Stimulated activated naive CD8-positive, alpha-beta T cell treated with anti-CD3 and anti-CD28 coated beads, Interleukin-15, Interleukin-2, amounts not matched to agents 100 U/mL and 50 U/mL, for 24 hours (primary cell): ENCODE results near the gene TNFRSF14.

Source experiments
- ATAC-seq: fragments of 150-1000 bp; cut with Tn5 transposase; one replicate; pipeline ENCODE4 v1.10.0; 2021
- DNase-seq: peaks from one replicate; pipeline ENCODE4 v3.0.0; 2021

TNFRSF14 gene

DNA sequence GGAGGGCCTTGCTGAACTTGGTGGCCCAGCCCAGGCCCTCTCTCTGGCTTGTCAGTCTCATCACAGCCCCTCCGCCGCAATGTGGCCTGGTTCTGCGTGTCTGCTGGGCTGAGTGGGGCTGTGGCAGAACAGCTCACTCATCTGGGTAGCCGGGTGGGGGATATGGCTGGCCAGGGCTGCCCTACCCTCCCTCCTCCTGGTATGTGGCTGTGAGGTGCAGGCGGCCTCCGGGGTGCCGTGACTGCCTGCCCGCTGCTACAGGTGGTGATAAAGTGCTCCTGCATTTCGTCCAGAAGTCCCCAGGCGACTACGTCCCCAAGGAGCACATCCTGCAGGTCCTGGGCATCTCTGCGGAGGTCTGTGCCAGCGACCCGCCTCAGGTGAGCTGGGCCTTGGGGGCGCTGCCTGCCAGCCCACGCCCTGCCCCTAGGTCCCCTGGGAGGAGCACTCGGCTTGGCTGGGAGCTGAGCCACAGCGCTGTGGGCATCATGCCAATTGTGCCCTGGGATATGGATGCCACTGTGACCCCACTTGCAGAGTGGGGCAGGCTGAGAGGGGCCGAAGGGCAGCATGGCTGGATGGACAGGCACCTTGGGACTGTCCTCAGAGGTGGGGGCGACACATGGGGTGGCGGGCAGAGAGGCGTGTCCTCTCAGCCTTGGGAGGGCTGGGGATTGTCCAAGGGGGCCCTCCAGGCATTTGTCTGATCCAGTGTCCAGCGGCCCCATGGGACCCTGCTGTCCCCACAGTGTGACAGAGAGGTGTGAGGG, 32.7 kb downstream of the TNFRSF14 start:
- ATAC-seq, result no peak

DNA sequence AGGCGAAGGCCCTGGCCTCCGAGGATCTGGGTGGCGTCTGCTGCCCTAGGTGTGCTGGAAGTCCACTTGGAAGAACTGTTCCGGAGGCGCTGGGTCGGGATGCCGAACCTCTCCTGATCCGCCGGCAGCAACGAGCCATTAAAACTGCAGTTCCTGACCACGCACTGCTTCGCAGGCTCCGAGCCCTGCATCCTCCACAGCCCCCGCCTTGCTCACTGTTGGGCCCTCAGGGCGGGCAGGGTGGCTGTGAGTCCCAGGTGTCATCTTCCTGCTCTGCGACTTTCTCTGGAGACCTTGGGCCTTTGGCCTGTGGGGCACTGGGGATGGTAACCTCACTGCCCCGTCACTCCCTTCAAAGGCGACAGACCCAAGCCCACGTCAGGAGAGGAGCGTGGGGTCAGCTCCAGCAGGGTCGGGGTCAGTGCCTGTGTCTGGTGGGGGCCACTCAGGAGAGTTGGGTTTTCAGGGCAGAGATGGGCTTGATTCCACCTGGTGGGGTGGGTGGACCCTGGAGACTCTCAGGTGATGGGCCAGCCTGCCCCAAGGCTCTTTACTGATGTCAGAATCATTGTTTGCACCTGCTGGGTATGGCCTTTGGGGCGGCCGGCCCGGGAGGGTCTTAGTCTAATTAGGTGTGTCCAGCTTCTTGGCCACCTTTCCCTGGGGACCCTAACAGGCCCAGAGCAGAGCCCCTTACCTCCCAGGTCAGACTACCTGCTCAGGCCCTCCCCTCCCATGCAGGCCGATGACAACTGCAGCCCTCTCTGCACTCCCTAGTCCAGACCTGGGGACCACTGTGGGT, 33.5 kb downstream of the TNFRSF14 start:
- DNase-seq (no peak), ATAC-seq (no peak)

More for the DNA sequence above, 32.7 kb downstream of the TNFRSF14 start:
- no peak for DNase-seq

DNA sequence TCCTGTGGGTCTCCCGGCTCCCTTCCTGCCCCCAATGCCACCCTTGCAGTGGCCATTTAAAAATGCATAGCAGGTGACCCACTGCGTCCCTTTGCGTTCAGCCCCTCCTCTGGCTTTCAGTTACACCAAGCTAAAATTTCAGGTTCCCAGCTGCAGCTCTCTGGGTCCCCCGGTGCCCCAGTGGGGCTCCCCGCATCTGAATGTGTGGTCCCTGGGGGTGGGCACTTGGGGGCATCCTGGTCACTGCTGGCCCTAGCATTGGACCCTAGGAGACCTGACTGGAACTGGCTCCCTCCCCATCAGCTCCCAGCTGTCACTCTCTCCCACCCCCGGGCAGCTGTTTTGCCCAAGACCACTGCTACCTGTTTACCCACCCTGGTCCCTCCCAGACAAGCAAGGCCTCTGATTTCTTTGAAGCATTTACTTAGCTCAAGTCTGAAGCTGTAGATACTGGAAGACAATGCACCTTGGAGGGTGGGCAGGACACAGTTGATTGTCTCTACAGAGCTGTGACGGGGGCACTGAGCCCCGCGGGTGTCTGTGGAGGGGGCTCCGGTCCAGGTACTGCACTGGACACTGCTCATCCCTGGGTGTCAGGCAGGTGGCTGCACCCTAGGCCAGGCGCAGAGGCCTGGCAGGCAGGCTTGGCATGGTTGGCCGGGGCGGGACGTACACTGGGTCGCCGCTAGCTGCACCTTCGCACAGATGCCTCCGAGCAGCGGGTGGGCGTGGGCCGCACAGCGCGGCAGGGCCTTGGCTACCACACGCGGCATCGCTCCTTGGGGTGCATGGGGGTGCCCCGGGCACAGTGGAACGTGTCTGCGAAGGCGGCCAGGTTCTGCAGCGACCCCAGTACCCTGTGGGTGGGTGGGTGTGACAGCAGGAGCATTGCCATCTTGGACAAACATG, 34.3 kb downstream of the TNFRSF14 start:
- no peak for DNase-seq
- ATAC-seq, result no peak

DNA sequence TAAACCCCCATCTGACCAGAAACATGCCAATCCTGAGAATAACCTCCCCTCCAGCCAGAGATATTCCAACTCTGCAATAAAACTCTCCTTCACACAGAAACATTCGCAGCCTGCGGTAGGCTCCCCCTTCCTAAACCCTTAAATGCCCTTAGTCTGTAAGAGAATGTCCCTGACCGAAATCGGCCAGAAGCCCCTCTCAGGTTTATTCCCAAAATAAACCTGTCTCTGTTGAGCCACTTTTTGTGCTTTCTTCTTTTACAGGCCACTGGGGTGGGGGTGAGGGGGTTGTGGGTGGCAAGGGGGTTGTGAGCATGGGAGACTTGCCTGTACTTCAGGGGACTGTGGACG, 35.0 kb downstream of the TNFRSF14 start:
- DNase-seq (no peak), ATAC-seq (no peak)

DNA sequence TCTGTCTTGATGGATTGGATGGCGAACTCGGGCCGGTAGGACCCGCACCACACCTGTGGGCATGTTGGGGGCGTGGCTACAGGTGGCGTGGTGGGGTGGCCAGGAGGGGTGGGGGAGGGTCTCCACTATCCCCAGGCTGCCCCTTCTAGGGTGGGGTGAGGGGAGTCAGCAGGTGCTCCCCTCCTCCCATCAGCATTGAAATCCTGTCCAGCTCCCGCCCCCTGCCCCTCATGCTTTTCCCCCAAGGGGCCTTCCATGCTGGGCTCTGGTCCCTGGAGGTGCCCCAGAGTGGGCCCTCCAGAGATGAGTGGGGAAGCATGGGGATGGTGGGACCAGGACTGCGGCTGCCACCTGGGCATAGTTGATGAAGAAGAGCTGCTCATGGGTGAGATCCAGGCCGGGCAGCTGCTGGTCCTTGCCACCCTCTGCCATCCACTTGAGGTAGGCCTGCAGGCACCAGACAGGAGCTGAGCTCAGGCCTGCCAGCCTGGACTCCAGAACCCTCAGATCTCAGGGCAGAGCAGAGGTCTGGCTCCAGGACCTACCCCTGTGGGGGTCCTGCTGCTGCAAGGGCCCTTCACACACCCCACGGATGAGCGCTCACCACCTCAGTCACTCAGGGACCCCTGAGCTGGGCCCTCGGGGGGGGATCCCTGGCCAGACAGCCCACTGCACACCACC, 35.5 kb downstream of the TNFRSF14 start:
- ATAC-seq (no peak), DNase-seq (no peak)

DNA sequence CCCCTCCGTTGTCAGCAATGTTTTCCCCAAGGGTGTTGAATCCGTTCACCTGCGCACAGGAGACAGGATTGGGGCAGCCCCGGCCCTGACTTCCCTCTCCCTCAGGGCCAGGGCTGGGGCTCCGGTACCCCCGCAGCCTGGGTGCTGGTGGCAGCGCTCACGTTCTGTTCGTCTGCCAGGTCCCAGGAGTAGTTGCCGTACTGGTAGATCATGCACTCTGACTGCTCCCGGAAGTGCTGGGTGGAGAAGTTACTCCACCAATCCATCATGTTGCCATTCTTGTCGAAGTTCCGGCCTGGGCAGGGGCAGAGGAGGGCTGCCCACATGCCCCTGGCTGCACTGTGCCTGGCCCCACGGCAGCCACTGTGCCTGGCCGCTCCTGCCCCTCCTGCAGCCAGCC, 36.5 kb downstream of the TNFRSF14 start:
- no peak for ATAC-seq
- DNase-seq, result no peak

DNA sequence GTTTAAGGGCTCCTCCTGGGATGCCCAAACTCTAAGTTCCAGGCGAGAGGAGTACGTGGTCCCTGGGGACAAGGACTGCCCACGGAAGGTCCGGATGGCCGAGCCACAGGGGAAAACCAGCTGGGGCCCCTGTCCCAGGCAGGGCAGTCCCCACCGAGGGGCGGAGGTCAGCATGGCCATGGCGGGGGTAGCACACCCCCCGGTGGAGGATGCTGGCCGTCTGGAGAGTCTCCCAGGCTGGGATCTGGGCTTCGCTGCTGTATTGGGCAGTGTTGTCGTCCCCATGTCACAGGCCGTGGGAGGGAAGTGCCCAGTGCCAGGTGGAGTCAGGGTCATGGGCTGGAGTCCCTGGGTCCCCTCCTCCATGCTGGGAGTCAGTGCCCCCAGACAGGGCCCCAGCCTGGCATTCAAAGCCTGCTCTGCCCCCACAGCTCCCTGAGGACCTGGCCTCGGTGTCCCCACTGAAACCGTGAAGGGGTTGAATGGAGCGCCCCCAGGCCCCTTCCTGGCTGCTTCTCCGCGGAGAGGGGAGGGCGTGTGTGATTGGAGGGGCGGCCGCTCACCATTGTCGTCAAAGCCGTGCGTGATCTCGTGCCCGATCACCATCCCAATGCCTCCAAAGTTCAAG, 37.2 kb downstream of the TNFRSF14 start:
- DNase-seq (no peak), ATAC-seq (no peak)

DNA sequence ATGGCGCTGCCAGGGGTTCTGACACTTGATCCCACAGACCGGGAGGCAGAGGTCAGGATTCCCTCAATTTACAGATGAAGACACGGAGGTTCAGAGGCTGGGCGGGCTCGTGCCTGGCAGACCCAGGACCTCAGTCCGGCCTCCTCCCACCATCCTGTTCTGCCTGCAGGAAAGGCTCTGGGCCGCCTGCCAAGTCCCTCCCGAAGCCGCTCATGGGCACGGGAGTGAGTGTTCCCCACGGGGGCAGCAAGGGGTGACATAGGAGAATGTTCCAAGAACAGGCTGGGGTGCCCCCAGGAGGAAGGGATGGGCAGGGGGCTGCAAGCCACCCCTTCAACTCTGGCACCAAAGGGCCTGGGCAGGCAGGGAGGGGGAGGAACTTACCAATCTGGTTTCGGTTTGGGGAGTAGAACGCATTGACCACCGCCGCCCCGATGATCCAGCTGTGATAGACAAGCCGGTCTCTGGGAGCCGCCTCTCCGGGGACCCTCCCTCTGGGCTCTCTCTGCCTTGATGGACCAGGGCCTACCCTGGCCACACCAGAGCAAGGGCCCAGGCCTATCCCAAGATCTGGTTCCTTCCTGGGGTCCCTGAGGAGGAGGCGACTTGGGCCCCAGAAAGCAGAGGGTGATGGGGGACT, 38.0 kb downstream of the TNFRSF14 start:
- DNase-seq (no peak), ATAC-seq (no peak)

DNA sequence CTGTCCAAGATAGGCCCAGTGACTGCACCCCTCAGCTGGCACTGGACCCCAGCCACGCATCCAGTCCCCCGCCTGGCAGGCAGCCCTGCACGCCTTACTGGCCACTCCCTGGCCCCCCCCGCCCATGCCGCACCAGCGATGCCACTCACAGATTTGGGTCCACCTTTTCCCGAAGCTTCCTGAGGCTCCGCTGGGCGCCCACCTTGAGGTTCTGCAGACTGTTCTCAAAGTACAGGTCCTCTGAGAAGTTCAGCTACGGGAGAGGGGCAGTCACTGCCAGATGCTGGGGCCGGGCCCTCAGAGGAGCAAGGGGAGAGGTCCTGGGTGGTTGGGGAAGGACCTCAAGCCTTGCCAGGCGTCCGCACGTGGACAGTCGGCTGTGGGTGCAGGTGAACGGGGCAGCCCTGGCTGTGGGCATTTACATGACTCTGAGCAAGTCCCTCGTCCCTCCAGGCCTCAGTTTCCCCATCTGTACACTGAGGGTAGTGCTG, 38.5 kb downstream of the TNFRSF14 start:
- DNase-seq (no peak), ATAC-seq (no peak)

DNA sequence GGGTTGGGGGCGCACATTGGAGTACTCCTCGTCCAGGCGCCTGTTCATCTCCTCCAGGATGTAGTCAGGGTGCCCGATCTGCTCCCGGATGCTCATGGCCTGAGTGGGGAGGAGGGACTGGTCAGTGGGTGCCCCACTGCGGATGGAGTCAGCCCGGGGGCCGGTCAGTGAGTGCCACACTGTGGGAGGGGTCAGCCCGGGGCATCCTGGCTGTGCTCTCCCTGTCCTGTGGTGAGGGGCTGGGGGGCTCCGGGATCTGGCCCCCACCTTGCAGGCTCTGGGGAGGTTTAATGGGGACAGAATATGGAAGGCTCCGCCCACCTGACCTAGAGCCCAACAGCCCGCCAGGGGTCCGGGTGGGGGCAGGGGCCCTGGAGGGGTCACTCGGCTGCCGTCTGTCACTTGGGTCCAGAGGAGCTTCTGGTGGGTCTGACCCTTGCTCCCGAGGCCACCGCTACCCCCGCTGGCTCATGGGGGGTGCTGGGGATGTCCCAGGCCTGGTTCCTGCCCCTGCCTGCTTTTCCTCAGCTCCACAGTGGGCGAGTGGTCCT, 39.2 kb downstream of the TNFRSF14 start:
- ATAC-seq (no peak), DNase-seq (no peak)

DNA sequence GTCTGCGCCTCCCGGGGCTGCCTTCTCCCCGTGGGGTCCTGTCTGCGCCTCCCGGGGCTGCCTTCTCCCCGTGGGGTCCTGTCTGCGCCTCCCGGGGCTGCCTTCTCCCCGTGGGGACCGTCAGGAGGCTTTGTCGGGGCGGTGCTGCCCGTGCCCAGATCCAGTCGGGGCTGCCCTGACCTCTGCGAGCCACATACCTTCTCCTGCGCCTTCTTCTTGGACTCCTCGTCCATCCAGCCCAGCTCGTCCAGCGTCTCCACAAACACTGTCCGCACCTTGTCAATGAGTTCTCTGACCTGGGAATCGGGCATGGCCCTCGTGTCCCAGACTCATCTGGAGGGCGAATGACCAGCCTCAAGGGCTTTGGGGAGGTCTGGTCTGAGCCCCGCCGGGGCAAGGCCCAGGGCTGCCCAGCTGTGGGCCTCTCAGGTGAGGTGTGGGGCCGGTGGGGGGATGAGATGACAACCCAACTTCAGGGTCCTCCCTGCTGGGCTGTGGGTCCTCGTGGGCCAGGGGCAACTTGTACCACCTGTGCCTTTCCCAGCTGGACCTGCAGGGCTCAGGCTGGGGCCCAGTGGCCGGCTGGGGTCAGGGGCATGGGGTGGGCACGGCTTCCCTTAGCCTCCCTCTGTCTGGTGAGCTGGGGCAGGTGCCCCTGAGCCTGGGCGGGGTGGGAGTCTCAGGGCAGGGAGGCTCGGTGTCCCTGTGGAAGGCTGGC, 39.8 kb downstream of the TNFRSF14 start:
- DNase-seq, result no peak
- no peak for ATAC-seq

DNA sequence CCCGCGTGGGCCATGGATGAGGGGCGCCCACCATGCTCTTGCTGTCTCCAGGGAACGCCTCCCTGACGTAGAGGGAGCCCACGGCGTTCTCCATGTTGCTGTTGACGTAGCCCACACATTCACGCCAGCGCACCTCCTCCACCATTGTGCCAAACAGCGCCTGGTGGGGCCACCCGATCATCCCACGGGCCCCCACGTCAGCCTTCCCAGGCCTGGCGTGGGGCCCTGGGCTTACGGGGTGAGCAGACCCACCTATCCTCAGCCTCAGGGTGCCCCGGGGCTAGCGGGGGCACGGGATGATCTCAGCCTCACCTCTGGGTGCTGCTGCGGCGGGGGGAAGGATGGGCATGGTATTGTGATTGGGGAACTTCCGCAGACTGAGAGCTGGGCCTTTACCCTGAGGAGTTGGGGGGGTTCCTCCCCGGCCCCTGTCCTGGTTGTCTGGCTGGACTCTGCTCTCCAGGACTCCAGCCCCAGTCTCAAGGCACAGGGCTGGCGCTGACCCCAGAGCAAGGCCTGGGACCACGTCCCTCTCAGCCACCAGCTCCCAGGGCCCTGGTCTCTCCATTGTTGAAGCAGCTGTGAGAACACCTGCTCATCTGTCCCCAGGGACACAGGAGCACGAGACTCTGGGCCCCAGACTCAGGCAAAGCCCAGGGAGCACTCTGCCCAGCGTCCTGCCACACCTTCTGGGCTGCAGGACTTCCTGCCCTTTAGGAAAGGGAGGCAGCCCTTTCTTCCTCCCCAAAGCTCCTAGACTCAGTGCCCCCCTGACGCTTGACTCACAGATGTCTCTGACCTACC, 40.6 kb downstream of the TNFRSF14 start:
- ATAC-seq, result no peak

DNA sequence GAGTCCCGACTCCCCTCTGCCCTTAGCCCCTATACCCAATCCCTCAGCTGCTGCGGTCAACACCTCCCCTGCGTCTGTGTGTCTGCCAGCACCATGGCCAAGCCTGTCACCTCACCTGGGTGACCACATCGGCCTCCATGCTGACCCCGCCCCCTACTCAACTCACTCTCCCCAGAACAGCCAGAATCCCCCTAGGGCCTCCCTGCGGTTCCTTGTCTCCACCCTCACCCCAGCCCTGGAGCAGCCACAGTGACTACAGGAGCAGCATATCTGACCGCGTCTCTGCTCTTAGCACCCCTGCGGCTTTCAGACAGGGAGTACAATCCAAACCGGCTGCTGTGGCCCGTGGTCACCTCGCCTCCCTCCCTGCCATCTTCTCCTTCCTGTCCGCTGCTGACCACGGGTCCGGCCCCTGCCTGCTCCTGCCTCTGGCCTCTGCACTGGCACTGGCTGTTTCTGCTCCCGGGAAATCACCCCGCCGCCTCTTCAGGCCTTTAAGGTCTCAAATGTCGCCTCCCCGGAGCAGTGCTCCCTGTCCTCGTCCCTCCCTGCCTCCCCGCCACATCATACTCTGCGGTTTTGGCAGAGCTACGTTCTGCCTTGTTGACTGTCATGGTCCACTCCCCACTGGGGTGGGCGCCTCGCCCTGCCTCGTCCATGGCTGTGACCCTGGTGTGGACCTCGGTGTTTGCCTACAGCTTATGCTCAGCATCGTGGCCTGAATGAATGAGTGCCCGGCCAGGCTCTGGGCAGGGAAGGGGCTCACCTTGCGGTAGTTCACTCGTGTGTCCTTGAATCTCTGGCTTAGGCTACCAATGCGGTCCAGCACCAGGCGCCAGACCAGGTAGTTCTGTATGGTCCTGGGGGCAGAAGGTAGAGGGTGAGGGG, 41.5 kb downstream of the TNFRSF14 start:
- ATAC-seq, result no peak
- DNase-seq, result no peak

More for the DNA sequence above, 40.6 kb downstream of the TNFRSF14 start:
- no peak for DNase-seq

DNA sequence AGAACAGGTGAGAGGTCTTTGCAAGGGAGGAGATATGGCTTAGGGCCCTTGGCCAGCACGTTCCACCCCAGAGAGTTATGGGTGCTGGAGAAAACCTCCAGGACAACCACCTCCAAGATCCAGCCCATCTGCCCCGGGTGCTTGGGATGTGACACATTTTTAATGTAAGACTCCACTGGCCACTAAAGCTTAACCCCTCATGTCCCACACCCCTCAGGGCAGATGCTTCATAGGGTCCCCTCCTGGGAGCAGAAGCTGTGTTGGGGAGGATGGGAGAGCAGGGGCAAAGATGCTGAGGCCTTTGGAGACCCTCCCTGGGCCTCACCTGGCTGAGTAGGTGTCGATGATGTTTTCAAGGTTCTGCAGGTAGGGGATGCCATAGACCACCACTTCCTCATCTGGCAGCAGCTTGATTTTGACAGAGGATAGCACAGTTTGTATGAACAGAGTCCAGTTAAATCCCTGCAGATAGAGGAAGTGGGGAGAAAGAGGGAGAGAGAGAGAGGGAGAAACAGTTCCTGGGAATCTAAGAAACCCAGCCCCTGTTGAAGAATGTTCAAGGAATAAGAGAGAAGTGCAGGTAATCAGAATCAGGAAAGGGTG, 42.3 kb downstream of the TNFRSF14 start:
- DNase-seq, result no peak
- ATAC-seq, result no peak

DNA sequence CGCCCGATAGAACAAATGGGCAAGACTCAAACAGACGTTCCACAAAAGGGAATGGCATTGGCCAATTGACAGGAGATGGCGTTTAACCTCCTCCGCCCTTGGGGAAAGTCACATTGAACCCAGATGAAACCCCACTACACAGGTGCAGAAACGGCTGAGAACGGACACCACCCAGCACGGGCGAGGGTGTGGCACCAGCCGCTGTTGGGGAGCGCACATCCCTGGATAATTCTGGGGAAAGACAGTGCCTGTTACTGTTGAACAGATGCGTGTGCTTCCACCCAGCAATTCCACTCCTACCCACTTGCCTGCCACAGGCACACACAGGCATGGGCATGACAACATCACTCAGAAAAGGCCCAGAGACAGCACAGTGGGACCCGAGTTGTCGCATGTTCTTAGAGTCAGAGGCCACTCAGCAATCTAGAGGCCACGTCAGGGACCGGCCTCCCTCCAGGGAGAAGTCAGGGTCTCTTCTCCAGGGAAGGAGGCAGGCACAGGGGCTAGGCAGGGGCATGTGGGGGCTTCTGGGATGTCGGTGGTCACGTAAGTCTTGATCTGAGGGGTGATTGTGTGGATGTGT, 45.6 kb downstream of the TNFRSF14 start:
- no peak for ATAC-seq
- no peak for DNase-seq

DNA sequence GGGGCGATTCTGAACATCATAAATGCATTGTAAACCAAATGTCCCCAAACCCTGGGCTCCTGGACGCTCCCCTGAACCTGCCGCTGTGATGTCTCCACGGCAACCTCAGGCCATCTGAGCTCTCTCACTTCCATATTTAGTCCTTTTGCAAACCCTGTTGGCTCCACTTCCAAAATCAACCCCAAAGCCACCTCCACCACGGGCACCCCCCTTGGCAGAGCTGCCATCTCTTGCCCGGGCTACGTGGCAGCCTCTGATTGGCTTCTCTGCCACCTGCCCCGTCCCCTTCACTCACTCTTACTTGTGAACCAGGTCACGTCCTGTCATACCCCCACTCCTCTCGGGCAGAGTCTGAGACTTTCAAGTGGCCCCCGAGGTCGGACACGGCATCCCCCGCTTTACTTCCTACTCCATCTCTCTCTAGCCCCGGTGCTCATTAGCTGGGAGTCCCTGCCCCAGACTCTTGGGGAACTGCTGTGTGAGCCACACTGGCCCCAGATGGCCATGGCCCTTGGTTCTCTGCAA, 46.2 kb downstream of the TNFRSF14 start:
- ATAC-seq, result no peak
- DNase-seq, result no peak
